ENCODE results near the gene RERE. TPM values are rescaled to one million over a fixed set of nuclear protein-coding genes. Genes with fewer than 3 reads are reported as not detected.

The RERE gene
- total RNA-seq, 1 donor from 2014 or later, result 64.6 TPM

DNA sequence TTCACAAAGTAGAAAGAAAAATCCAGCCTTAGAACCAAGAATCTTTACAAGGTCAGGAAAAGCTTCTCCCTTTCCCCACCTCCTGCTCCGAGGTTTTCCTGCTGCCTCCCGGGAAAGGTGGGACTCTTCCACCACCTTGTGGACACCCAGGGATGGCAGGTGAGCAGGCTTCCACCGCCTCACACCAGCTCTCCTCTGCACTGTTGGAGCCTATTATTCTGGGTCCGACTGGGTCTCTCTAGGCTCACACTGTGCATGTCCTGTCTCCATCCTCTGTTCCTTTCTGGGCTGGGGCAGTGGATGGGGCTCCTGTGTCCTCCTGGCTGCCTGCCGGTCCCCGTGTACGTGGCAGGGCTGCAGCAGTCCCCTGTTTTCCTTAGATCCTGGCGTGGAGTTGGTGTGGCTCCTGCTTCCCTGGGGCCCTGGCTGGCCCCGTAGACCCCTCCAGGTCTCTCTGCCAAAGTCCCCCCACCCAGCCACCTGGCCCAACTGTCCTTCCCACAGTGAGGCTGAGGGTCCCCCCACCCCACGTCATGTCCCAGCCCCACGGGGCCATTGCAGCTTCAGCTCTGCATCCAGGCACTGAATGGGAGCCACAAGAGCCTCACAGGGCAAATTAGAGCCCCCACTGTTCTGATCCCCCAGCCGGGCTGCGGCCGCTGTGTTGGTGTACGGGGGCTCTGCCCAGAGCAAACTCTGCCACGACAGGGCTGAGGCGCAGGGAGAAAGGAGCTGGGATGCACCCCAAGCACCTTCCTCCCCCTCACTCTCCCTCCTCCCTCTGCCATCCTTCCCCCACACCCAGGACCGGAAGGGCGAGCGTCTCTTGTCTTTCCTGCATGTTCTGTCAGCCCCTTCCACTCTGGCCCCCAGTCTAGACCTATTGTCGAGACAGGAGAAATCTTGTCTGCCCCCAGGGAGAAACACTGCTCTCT lies 502.8 kb downstream of the RERE start:
- peak in 1 of 2 donors; percentile 83 for DNase-seq (ENCODE audit: low spot score in 2 of 2)
- intact Hi-C loops (cut with DNase I), result loop anchor here (1.0 to 10.0 kb wide), 4 partner anchors 200 to 332 kb away; no protein-coding TSS in a partner anchor
- TF ChIP-seq, protein P1, sequence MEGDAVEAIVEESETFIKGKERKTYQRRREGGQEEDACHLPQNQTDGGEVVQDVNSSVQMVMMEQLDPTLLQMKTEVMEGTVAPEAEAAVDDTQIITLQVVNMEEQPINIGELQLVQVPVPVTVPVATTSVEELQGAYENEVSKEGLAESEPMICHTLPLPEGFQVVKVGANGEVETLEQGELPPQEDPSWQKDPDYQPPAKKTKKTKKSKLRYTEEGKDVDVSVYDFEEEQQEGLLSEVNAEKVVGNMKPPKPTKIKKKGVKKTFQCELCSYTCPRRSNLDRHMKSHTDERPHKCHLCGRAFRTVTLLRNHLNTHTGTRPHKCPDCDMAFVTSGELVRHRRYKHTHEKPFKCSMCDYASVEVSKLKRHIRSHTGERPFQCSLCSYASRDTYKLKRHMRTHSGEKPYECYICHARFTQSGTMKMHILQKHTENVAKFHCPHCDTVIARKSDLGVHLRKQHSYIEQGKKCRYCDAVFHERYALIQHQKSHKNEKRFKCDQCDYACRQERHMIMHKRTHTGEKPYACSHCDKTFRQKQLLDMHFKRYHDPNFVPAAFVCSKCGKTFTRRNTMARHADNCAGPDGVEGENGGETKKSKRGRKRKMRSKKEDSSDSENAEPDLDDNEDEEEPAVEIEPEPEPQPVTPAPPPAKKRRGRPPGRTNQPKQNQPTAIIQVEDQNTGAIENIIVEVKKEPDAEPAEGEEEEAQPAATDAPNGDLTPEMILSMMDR (IDR thresholded peaks at IDR 0.05), result peak; percentile 84 to 92 (median 87)
- Histone ChIP-seq H3K9me3 (no peaks in the 10 kb centered on the region), H3K36me3 (no peaks in the 10 kb centered on the region), H3K4me1 (peaks cover 0 to 14% of the 10 kb centered on the region in 2 donors), H3K4me3 (no peak overlapping the region), H3K27me3 (no peaks in the 10 kb centered on the region), H3K27ac (no peak overlapping the region)

DNA sequence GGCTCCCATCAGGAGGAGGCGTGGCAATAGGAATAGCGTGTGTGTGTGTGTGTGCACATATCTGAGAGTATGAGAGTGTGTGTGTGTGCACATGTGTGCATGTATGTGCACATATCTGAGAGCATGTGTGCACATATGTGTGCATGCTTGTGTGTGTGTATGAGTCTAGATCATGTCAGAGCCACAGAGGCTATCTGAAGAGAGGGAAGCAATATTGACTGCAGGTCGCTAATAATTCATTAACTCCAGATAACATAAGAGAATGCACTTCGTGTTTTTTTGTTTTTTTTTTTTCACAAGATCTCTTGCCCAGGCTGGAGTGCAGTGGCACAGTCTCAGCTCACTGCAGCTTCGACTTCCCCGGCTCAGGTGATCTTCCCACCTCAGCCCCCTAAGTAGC lies 504.2 kb downstream of the RERE start:
- Histone ChIP-seq H3K36me3 (no peaks in the 10 kb centered on the region), H3K4me3 (no peak overlapping the region), H3K27me3 (no peaks in the 10 kb centered on the region), H3K9me3 (no peaks in the 10 kb centered on the region), H3K4me1 (peaks cover 0 to 14% of the 10 kb centered on the region in 2 donors), H3K27ac (no peak overlapping the region)
- intact Hi-C loops (cut with DNase I), result loop anchor here (10.0 kb wide), 1 partner anchor 198 kb away; no protein-coding TSS in a partner anchor
- TF ChIP-seq, protein P1 (IDR thresholded peaks at IDR 0.05), result no peak
- DNase-seq (ENCODE audit: low spot score in 2 of 2), result no peak

DNA sequence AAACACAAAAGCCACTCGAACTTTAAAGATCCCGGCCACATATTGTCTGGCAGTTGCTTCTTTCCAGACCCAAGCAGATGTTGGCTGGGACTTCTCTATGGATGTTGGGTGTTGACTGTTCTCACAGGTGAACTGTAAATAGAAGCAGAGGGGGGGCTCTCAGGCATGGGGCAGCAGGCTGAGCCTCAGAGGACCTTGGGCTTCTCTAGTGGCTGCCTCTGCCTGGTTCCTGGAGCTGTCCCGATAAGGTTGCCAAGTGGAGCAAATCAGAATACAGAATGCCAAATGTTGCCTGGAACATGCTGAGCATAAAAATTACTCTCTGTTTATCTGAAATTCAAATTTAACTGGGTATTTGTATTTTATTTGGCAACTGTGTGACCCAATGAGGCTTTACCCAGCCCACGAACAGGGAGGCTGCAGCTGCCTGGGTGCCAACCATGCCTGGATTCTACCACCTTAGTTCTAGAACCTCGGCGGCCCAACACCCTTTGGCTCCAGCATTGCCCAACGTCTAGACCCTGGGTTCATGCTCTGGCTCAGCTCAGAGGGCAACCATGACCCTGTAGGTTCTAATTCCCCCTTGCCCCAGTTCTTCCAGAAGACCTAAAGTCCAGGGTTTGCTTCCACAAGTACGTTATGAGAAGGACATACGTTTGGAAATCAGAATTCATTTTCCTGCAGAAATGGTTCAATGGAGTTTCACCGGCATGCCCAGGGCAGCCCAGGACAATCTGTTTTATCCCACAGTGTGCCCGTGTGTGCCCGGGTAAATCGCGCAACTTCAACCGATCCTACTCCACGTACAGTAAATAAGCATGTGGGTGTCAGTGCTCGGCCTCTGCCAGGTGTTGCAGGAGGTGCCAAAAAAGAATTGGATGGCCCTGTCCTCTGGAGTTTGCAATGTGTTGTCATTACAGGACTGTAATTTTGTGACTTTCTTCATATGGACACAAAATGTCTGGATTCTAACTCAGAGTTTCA lies 504.9 kb downstream of the RERE start:
- Histone ChIP-seq H3K9me3 (no peaks in the 10 kb centered on the region), H3K27ac (peak overlapping the region; percentile 14 to 30), H3K4me3 (no peak overlapping the region), H3K4me1 (peaks cover 0 to 14% of the 10 kb centered on the region in 2 donors), H3K27me3 (no peaks in the 10 kb centered on the region), H3K36me3 (no peaks in the 10 kb centered on the region)
- intact Hi-C loops (cut with DNase I), result loop anchor here (10.0 kb wide), 1 partner anchor 198 kb away; no protein-coding TSS in a partner anchor
- no peak for DNase-seq (ENCODE audit: low spot score in 2 of 2)
- TF ChIP-seq, protein P1 (IDR thresholded peaks at IDR 0.05), result no peak

DNA sequence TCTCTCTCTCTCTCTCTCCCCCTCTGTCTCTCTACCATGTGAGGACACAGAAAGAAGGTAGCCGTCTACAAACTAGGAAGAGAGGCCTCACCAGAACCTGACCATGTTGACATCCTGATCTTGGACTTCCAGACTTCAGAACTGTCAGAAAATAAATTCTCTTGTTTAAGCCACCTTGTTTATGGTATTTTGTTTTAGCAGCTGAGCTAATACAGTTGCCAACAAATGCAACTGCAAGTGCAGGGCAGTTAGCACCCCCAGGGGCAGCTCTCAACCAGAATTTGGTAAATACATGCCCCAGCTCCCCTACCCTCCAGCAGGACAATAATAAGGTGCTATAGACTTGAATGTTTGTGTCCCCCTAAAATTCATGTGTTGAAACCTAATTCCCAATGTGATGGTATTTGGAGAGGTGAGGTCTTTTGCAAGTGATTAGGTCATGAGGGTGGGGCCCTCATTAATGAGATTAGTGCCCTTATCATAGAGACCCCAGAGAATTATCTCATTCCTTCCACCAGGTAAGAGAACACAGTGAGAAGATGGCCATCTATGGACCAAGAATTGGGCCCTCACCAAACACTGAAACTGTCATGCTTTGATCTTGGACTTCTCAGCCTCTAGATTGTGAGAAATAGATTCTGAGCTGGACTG lies 506.2 kb downstream of the RERE start:
- Histone ChIP-seq H3K9me3 (no peaks in the 10 kb centered on the region), H3K4me1 (peaks cover 0 to 14% of the 10 kb centered on the region in 2 donors), H3K36me3 (no peaks in the 10 kb centered on the region), H3K27ac (no peak overlapping the region), H3K27me3 (no peaks in the 10 kb centered on the region), H3K4me3 (no peak overlapping the region)
- TF ChIP-seq, protein P1 (IDR thresholded peaks at IDR 0.05), result no peak
- intact Hi-C loops (cut with DNase I), result loop anchor here (10.0 kb wide), 1 partner anchor 196 kb away; no protein-coding TSS in a partner anchor
- DNase-seq (ENCODE audit: low spot score in 2 of 2), result no peak

DNA sequence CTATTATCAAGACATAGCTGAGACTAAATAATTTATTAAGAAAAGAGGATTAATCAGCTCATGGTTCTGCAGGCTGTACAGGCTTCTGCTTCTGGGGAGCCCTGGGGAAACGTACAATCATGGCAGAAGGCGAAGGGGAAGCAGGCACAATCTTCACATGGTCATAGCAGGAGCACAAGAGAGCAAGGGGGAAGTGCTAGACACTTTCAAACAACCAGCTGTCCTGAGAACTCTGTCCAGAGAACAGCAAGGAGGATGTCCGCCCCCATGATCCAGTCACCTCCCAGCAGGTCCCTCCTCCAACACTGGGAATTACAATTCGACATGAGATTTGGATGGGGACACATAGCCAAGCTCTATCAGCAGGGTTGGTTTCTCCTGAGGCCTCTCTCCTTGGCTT lies 509.8 kb downstream of the RERE start:
- Histone ChIP-seq H3K9me3 (no peaks in the 10 kb centered on the region), H3K4me3 (no peak overlapping the region), H3K36me3 (no peaks in the 10 kb centered on the region), H3K27ac (no peak overlapping the region), H3K4me1 (peaks cover 0 to 12% of the 10 kb centered on the region in 2 donors), H3K27me3 (no peaks in the 10 kb centered on the region)
- TF ChIP-seq, protein P1 (IDR thresholded peaks at IDR 0.05), result no peak
- DNase-seq (ENCODE audit: low spot score in 2 of 2), result no peak
- intact Hi-C loops (cut with DNase I), result no loop called here
